H1 (cell line): ENCODE results near the gene IGSF1. TPM values are rescaled to one million over a fixed set of nuclear protein-coding genes. Genes with fewer than 3 reads are reported as not detected.

ENCODE experiments used
- CTCF ChIA-PET: fragments of 300-600 bp; sonication (Branson Sonifier 250); formaldehyde crosslinking; loops from one replicate; lab custom pipeline; 2021; ENCODE audit not compliant: partially characterized antibody; lab: Charles Lee
- POLR2A ChIA-PET: fragments of 300-600 bp; sonication (Branson Sonifier 250); formaldehyde crosslinking; loops from one replicate; lab custom pipeline; 2021; ENCODE audit warnings: inconsistent platforms; ENCODE audit not compliant: partially characterized antibody; lab: Charles Lee
- DNase-seq, 2 experiments: peaks; one replicate each; pipeline versions ENCODE4 v3.0.0 to v3.0.0-alpha.2; 2010 to 2022; ENCODE audit warnings: low spot score in 2 of 2, low read depth in 1 of 2, mixed read lengths in 1 of 2
- FAIRE-seq: peaks from 2 replicates; lab custom pipeline; 2011; peaks lifted over from hg19 to GRCh38; lab: Jason Lieb, UNC
- H2AFZ ChIP-seq: 2 replicates; pipeline ENCODE4 v1.8.1; 2012; ENCODE audit warnings: low read length, inconsistent platforms
- H2AK5ac ChIP-seq: 2 replicates; pipeline ENCODE4 v1.6.1; 2013; ENCODE audit warnings: low read depth, low read length
- H2BK120ac ChIP-seq: replicated peaks from 2 replicates; pipeline ENCODE3; 2013; ENCODE audit warnings: low read depth, low read length, inconsistent platforms
- H2BK12ac ChIP-seq: 2 replicates; pipeline ENCODE4 v1.6.1; 2013; ENCODE audit warnings: low read depth, low read length
- H2BK15ac ChIP-seq: 2 replicates; pipeline ENCODE4 v1.6.1; 2013; ENCODE audit warnings: low read length
- H2BK20ac ChIP-seq: 2 replicates; pipeline ENCODE4 v1.6.1; 2013; ENCODE audit warnings: low read length
- H2BK5ac ChIP-seq: 2 replicates; pipeline ENCODE4 v1.6.1; 2013; ENCODE audit warnings: low read depth, low read length
- H3K14ac ChIP-seq: 2 replicates; pipeline ENCODE4 v1.6.1; 2013; ENCODE audit warnings: inconsistent platforms; ENCODE audit not compliant: insufficient read length
- H3K18ac ChIP-seq: 2 replicates; pipeline ENCODE4 v1.6.1; 2013; ENCODE audit warnings: low read length; ENCODE audit errors: extremely low read depth
- H3K23ac ChIP-seq: 2 replicates; pipeline ENCODE4 v1.6.1; 2013; ENCODE audit warnings: inconsistent platforms; ENCODE audit not compliant: insufficient read length
- H3K23me2 ChIP-seq: 2 replicates; pipeline ENCODE4 v1.6.1; 2013; ENCODE audit warnings: low read depth, low read length
- H3K27ac ChIP-seq: 2 replicates; pipeline ENCODE4 v1.6.1; 2011; ENCODE audit warnings: low read depth, low read length, inconsistent platforms
- H3K27me3 ChIP-seq, 4 experiments: replicated peaks in 1 of 4; 1 replicate in 1 of 4; 2 replicates in 3 of 4; pipeline versions ENCODE4 v1.6.1 to v1.8.1; 2011 to 2013; ENCODE audit warnings: low read length in 3 of 4, mild to moderate bottlenecking in 3 of 4, inconsistent platforms in 2 of 4, mixed read lengths in 2 of 4, moderate library complexity in 1 of 4; ENCODE audit not compliant: control insufficient read depth in 3 of 4, insufficient read depth in 3 of 4; ENCODE audit errors: extremely low read depth in 1 of 4
- H3K36me3 ChIP-seq, 4 experiments: 2 replicates each; pipeline versions ENCODE4 v1.6.1 to v1.8.1; 2011 to 2013; ENCODE audit warnings: mild to moderate bottlenecking in 4 of 4, low read length in 3 of 4, moderate library complexity in 2 of 4, control low read depth in 1 of 4, inconsistent platforms in 1 of 4; ENCODE audit not compliant: insufficient read depth in 4 of 4, control insufficient read depth in 2 of 4
- H3K4ac ChIP-seq: replicated peaks from 2 replicates; pipeline ENCODE3; 2013; ENCODE audit warnings: low read length, low read depth, mixed read lengths, inconsistent platforms; ENCODE audit not compliant: insufficient read length
- H3K4me1 ChIP-seq, 4 experiments: replicated peaks in 1 of 4; 1 replicate in 1 of 4; 2 replicates in 3 of 4; pipeline versions ENCODE4 v1.6.1 to v1.8.1; 2011 to 2013; ENCODE audit warnings: low read length in 3 of 4, inconsistent platforms in 2 of 4, mixed read lengths in 1 of 4; ENCODE audit not compliant: insufficient read depth in 4 of 4, control insufficient read depth in 3 of 4
- H3K4me2 ChIP-seq, 2 experiments: 2 replicates each; pipeline versions ENCODE4 v1.6.1 to v1.8.1; 2011 to 2013; ENCODE audit warnings: low read depth in 2 of 2, low read length in 2 of 2, control low read depth in 1 of 2, inconsistent platforms in 1 of 2, mild to moderate bottlenecking in 1 of 2; ENCODE audit not compliant: insufficient read depth in 1 of 2
- H3K4me3 ChIP-seq, 4 experiments: fragments of 200-600, 300-600 bp in 1 of 4; sonication (generic), shearing (Covaris generic), sonication (Bioruptor Twin) in 1 of 4; 2 replicates each; pipeline versions ENCODE4 v1.5.1 to v1.8.1; 2011 to 2016; ENCODE audit warnings: low read length in 4 of 4, low read depth in 3 of 4, control low read depth in 2 of 4, inconsistent platforms in 2 of 4, mild to moderate bottlenecking in 2 of 4, mixed read lengths in 1 of 4, moderate library complexity in 1 of 4; ENCODE audit not compliant: insufficient read depth in 2 of 4; ENCODE audit errors: extremely low read depth in 1 of 4
- H3K56ac ChIP-seq: replicated peaks from 2 replicates; pipeline ENCODE3; 2013; ENCODE audit warnings: low read depth, mild to moderate bottlenecking, mixed read lengths, low read length, inconsistent platforms; ENCODE audit not compliant: insufficient read length
- H3K79me1 ChIP-seq: 2 replicates; pipeline ENCODE4 v1.6.1; 2013; ENCODE audit warnings: low read depth, low read length, control low read depth
- H3K79me2 ChIP-seq, 2 experiments: 2 replicates each; pipeline versions ENCODE4 v1.6.1 to v1.8.1; 2012 to 2013; ENCODE audit warnings: low read length in 2 of 2, mild to moderate bottlenecking in 2 of 2, inconsistent platforms in 1 of 2; ENCODE audit not compliant: insufficient read depth in 2 of 2, control insufficient read depth in 1 of 2
- H3K9ac ChIP-seq, 4 experiments: replicated peaks in 1 of 4; 1 replicate in 1 of 4; 2 replicates in 3 of 4; pipeline versions ENCODE4 v1.6.1 to v1.8.1; 2011 to 2013; ENCODE audit warnings: low read depth in 3 of 4, low read length in 3 of 4, control low read depth in 2 of 4, mild to moderate bottlenecking in 2 of 4, moderate library complexity in 2 of 4, inconsistent platforms in 1 of 4; ENCODE audit errors: extremely low read depth in 1 of 4
- H3K9me3 ChIP-seq, 2 experiments: 2 replicates each; pipeline versions ENCODE4 v1.6.1 to v1.8.1; 2012 to 2013; ENCODE audit warnings: mild to moderate bottlenecking in 2 of 2, moderate library complexity in 2 of 2, control low read depth in 1 of 2, inconsistent platforms in 1 of 2, low read depth in 1 of 2, low read length in 1 of 2, mixed read lengths in 1 of 2; ENCODE audit not compliant: insufficient read depth in 2 of 2
- H4K20me1 ChIP-seq, 2 experiments: replicated peaks in 1 of 2; 2 replicates each; pipeline versions ENCODE3 to v1.8.1; 2011 to 2013; ENCODE audit warnings: inconsistent platforms in 2 of 2, low read length in 2 of 2, mild to moderate bottlenecking in 1 of 2; ENCODE audit not compliant: insufficient read depth in 2 of 2, control insufficient read depth in 1 of 2
- H4K5ac ChIP-seq: 2 replicates; pipeline ENCODE4 v1.6.1; 2013; ENCODE audit warnings: low read length, low read depth, mixed read lengths, inconsistent platforms; ENCODE audit not compliant: insufficient read length
- H4K8ac ChIP-seq: 2 replicates; pipeline ENCODE4 v1.8.0; 2013; ENCODE audit warnings: mild to moderate bottlenecking, moderate library complexity, low read length, inconsistent platforms; ENCODE audit not compliant: insufficient read depth; ENCODE audit errors: extremely low read depth
- H4K91ac ChIP-seq: replicated peaks from 2 replicates; pipeline ENCODE3; 2013; ENCODE audit warnings: low read length, mixed read lengths, inconsistent platforms; ENCODE audit not compliant: insufficient read length
- BCL11A ChIP-seq, 2 experiments: IDR thresholded peaks; one replicate each; pipeline ENCODE4 v1.6.1; 2011; ENCODE audit warnings: low read depth in 2 of 2, low read length in 2 of 2, mild to moderate bottlenecking in 2 of 2
- CTCF ChIP-seq, 3 experiments: IDR thresholded peaks; 1 replicate in 2 of 3; 2 replicates in 1 of 3; pipeline versions ENCODE4 v1.5.1 to v1.6.1; 2011; ENCODE audit warnings: low read length in 3 of 3, mild to moderate bottlenecking in 3 of 3, inconsistent platforms in 2 of 3, low read depth in 1 of 3, moderate library complexity in 1 of 3; ENCODE audit not compliant: insufficient read depth in 1 of 3; ENCODE audit errors: control extremely low read depth in 1 of 3
- EGR1 ChIP-seq: IDR thresholded peaks from 2 replicates; pipeline ENCODE4 v1.6.1; 2011; ENCODE audit warnings: low read depth, low read length, borderline replicate concordance
- GTF2F1 ChIP-seq: IDR thresholded peaks from 2 replicates; pipeline ENCODE4 v1.6.1; 2012; ENCODE audit warnings: low read depth, low read length, improper control_type of control experiment, borderline replicate concordance
- HDAC6 ChIP-seq: IDR thresholded peaks from one replicate; pipeline ENCODE4 v1.7.1; 2012; ENCODE audit warnings: low read depth, mild to moderate bottlenecking, inconsistent platforms, low read length, moderate library complexity
- MAFK ChIP-seq: IDR thresholded peaks from 2 replicates; pipeline ENCODE4 v1.6.1; 2012; ENCODE audit warnings: low read depth, mild to moderate bottlenecking, improper control_type of control experiment, low read length
- POLR2A ChIP-seq, 2 experiments: IDR thresholded peaks; 1 replicate in 1 of 2; 2 replicates in 1 of 2; pipeline ENCODE4 v1.6.1; 2011; ENCODE audit warnings: low read depth in 2 of 2, low read length in 2 of 2, mild to moderate bottlenecking in 2 of 2; ENCODE audit errors: control extremely low read depth in 1 of 2
- SP4 ChIP-seq: IDR thresholded peaks from 2 replicates; pipeline ENCODE4 v1.6.1; 2012; ENCODE audit warnings: low read length, inconsistent platforms
- TBP ChIP-seq: IDR thresholded peaks from 2 replicates; pipeline ENCODE4 v1.6.1; 2011; ENCODE audit warnings: low read depth, low read length, improper control_type of control experiment
- ZNF274 ChIP-seq: IDR thresholded peaks from 2 replicates; pipeline ENCODE4 v1.7.0; 2012; ENCODE audit warnings: low read length, borderline replicate concordance; ENCODE audit errors: extremely low read depth
- WGBS, 2 experiments: shearing (Covaris generic) in 1 of 2; methylation state at CpG; one replicate each; pipeline versions ENCODE4 v1.1.6 to v1.1.7; 2013 to 2015; ENCODE audit warnings: low lambda C conversion rate in 2 of 2, mixed read lengths in 2 of 2, inconsistent platforms in 1 of 2, low coverage in 1 of 2, missing lambda C conversion rate in 1 of 2; ENCODE audit not compliant: insufficient replicate concordance in 2 of 2, insufficient coverage in 1 of 2, insufficient read length in 1 of 2; ENCODE audit errors: extremely low coverage in 1 of 2, missing lambda C conversion rate in 1 of 2; 5-methylcytosine and 5-hydroxymethylcytosine counted together
- polyA plus RNA-seq, 7 experiments: library from polyadenylated mRNA; depleted of rRNA in 3 of 7; stranded (reverse) in 5 of 7; unstranded in 2 of 7; fragments of >200 nt in 5 of 7; fragments of 200-250 nt in 2 of 7; gene quantifications; 1 replicate in 5 of 7; 2 replicates in 1 of 7; 4 replicates in 1 of 7; pipeline versions ENCODE4 v1.2.1 to v1.2.3, GENCODE V29; 2011 to 2013; ENCODE audit warnings: missing spikeins in 2 of 7, mixed read lengths in 2 of 7
- total RNA-seq: library from RNA; stranded (reverse); fragmentation: NEBNext Ultra II Directional; extraction: Animal tissue kit (Norgen Biotek cat#: 25700); gene quantifications from 2 replicates; pipeline ENCODE4 v1.2.1, GENCODE V29; 2021
- TF ChIP-seq, protein P1 (sequence below): IDR thresholded peaks from 2 replicates; pipeline ENCODE4 v1.6.1; 2012; ENCODE audit warnings: inconsistent platforms

Gene IGSF1
- total and polyA plus RNA-seq, 2 of the 8 experiments (the other 6 are each of a cell fraction or from before 2014, with no cell fraction given) = 23.1 to 39.9 TPM

DNA sequence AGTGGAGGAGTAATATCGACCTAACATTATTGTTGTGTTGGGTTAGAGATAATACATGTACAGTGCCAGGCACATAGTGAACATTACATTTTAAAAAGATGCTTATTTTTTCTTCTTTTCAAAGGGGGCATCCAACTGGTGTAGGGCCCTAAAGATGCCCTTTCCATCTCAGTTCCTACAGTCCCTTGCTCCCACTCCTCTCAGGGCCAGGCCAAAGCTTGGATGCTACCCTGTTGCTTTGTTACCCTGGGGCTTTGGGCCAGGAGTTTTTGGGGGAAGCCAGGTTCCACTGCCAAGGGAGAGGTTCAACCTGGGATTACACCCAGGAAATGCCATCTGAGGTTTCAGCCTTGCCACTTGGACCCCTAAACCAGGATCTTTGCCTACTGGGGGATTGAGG lies 918 bp downstream of the IGSF1 start:
- CTCF ChIA-PET = interaction anchor here (1.3 kb wide), 1 partner anchor 26 kb away, joined by 3 read pairs; no protein-coding TSS in a partner anchor
- no peak for DNase-seq
- TF ChIP-seq EGR1 = no peak
- no peak for TF ChIP-seq GTF2F1
- no peak for TF ChIP-seq CTCF (IDR thresholded peaks at IDR 0.05; ENCODE audit: control extremely low read depth in 1 of 3, insufficient read depth in 1 of 3, low read depth in 1 of 3, low read length in 3 of 3)
- TF ChIP-seq HDAC6 = no peak
- TF ChIP-seq, protein P1, sequence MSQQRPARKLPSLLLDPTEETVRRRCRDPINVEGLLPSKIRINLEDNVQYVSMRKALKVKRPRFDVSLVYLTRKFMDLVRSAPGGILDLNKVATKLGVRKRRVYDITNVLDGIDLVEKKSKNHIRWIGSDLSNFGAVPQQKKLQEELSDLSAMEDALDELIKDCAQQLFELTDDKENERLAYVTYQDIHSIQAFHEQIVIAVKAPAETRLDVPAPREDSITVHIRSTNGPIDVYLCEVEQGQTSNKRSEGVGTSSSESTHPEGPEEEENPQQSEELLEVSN = no peak
- TF ChIP-seq POLR2A (IDR thresholded peaks at IDR 0.05; ENCODE audit: control extremely low read depth in 1 of 2, low read depth in 2 of 2, low read length in 2 of 2) = no peak
- no peak for TF ChIP-seq MAFK
- TF ChIP-seq SP4 = no peak
- no peak for TF ChIP-seq ZNF274
- TF ChIP-seq TBP = no peak
- TF ChIP-seq BCL11A (IDR thresholded peaks at IDR 0.05; ENCODE audit: low read depth in 2 of 2, low read length in 2 of 2) = no peak

More for the DNA sequence above, 918 bp downstream of the IGSF1 start:
- Histone ChIP-seq H4K20me1 (no peaks in the 10 kb centered on the region), H3K9ac (0 out of 7 replicates have a peak overlapping the region, but pooled peaks of 1 of the 4 experiments have one; percentile 48), H3K18ac (no peak overlapping the region), H2BK12ac (no peak overlapping the region), H4K8ac (no peak overlapping the region), H3K4me2 (peak overlapping the region; percentile 68 to 74), H3K9me3 (no peaks in the 10 kb centered on the region), H3K36me3 (peaks cover 0 to 7% (median 4%) of the 10 kb centered on the region in 4 experiments; a peak in 3 of 8 replicates), H3K14ac (no peak overlapping the region), H3K4me1 (peaks cover 0 to 4% (median 3%) of the 10 kb centered on the region in 4 experiments; a peak in 6 of 7 replicates), H2BK15ac (no peak overlapping the region), H3K4me3 (peak overlapping the region; percentile 62 to 83 (median 64); a peak in 7 of 8 replicates), H3K79me2 (no peaks in the 10 kb centered on the region), H3K23ac (no peak overlapping the region), H2AK5ac (no peak overlapping the region), H3K27me3 (no peaks in the 10 kb centered on the region), H3K27ac (no peak overlapping the region), H2BK20ac (no peak overlapping the region), H3K4ac (no peak overlapping the region), H3K79me1 (no peaks in the 10 kb centered on the region), H4K91ac (no peak overlapping the region), H4K5ac (no peak overlapping the region), H2AFZ (no peak overlapping the region), H2BK120ac (no peak overlapping the region), H3K56ac (no peak overlapping the region), H3K23me2 (no peaks in the 10 kb centered on the region), H2BK5ac (no peak overlapping the region)
- POLR2A ChIA-PET = interaction anchor here (0.6 to 3.0 kb wide), 4 partner anchors 10 to 190 kb away, joined by 4 to 16 read pairs (median 5); no protein-coding TSS in a partner anchor
- WGBS, 2 experiments = 77% methylated on average over 1 of the region's 1 CpG; no CpG with 5 or more reads in 1 of the 2 experiments
- peak; percentile 74 for FAIRE-seq
